ENCODE data around the gene DHRSX. TPM values are rescaled to one million over a fixed set of nuclear protein-coding genes. Genes with fewer than 3 reads are reported as not detected.
"Not testable (repeated sequence)": the region's sequence is repeated elsewhere in the genome, so short reads cannot be mapped to it uniquely, and the experiment has no call there.

Gene DHRSX
- total RNA-seq, 2 donors from 2014 or later, result 24.0 to 35.7 TPM

DNA sequence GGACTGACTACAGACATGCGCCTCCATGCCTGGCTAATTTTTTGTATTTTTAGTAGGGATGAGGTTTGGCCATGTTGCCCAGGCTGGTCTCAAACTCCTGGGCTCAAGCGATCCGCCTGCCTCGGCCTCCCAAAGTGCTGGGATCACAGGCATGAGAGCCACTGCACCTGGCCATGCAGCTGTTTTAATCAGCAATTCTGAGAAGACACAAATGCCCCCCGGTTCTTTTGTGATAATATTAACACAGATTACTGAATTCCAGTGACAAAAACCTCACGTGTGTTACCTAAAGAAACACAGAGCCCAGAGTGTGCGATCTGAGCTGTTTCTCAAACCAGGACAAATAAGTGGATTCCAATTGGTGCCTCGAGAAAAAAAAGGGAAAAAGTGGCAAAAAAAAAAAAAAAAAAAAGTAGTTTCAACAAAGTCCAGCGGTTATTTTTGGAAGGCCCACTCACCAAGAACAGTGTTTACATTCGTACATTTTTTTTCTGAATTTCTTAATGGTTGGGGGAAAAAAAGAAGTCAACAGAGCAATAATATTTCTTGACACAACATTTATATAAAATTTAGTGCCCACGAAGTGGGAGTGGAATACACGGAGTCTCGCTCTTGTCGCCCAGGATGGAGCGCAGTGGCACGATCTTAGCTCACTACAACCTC is 17.2 kb downstream of the DHRSX start:
- ATAC-seq (no peak), DNase-seq (ENCODE audit: low spot score) (no peak)
- H3K4me1 Mint-ChIP-seq (ENCODE audit: low read depth in 2 of 2), result peaks cover 0 to 8% of the 10 kb centered on the region in 2 donors
- H3K27me3 Mint-ChIP-seq, result no peaks in the 10 kb centered on the region
- H3K9me3 Mint-ChIP-seq, result peaks cover under 1% of the 10 kb centered on the region
- no peak overlapping the region for H3K4me3 Mint-ChIP-seq
- no peak overlapping the region for H3K27ac Mint-ChIP-seq
- H3K36me3 Mint-ChIP-seq, result peaks cover 13% of the 10 kb centered on the region

DNA sequence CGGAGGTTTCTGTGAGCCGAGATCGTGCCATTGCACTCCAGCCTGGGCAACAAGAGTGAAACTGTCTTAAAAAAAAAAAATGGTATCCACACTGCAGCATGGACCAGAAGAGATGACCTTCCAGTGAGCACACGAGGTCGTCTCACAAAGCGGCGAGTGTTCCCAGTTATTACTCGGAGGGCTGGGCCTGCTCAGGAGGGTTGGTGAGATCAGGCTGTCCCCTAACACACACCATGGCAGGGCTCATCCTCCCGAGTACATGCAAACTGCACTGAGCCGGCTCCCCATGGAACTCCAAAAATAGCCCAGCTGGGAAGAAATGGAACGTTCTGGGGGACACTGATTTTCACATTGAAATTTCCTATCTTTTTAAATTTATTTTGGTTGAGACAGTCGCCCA is 19.2 kb downstream of the DHRSX start:
- ATAC-seq; H3K4me3 Mint-ChIP-seq; DNase-seq (ENCODE audit: low spot score); H3K27me3 Mint-ChIP-seq; H3K9me3 Mint-ChIP-seq; H3K36me3 Mint-ChIP-seq; H3K27ac Mint-ChIP-seq: not testable (repeated sequence)
- peaks cover 0 to 16% of the 10 kb centered on the region in 2 donors for H3K4me1 Mint-ChIP-seq (ENCODE audit: low read depth in 2 of 2)

DNA sequence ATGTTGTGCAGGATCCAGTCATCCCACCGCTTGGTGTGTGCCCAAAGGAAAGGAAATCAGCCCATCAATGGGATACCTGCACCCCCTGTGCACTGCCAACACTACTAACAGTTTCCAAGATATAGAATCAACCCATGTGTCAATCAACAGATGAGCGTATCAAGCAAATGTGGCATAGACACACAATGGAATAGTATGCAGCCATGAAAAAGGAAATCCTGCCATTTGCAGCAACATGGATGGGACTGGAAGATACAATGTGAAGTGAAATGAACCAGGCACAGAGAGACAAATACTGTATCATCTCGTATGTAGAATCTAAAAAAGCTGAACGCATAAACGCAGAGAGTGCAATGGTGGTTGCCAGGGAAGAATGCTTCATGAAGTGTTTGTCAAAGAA is 20.8 kb downstream of the DHRSX start:
- DNase-seq (ENCODE audit: low spot score); H3K9me3 Mint-ChIP-seq; H3K36me3 Mint-ChIP-seq; H3K27me3 Mint-ChIP-seq; H3K27ac Mint-ChIP-seq; ATAC-seq; H3K4me3 Mint-ChIP-seq: not testable (repeated sequence)
- H3K4me1 Mint-ChIP-seq (ENCODE audit: low read depth in 2 of 2), result peaks cover 9 to 21% of the 10 kb centered on the region in 2 donors

DNA sequence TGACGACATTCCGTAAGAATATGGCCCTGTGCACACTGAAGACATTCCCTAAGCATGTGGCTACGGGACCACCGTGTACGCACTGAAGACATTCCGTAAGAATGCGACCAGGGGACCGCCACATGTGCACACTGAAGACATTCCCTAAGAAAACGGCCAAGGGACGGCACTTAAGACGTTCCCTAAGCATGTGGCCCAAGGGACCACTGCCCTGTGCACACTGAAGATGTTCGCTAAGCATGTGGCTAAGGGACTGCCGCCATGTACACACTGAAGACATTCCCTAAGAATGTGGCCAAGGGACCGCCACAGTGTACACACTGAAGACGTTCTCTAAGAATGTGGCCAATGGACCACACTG is 21.4 kb downstream of the DHRSX start:
- H3K27me3 Mint-ChIP-seq, result no peaks in the 10 kb centered on the region
- H3K4me1 Mint-ChIP-seq (ENCODE audit: low read depth in 2 of 2), result peaks cover 9 to 19% of the 10 kb centered on the region in 2 donors
- no peak for ATAC-seq

DNA sequence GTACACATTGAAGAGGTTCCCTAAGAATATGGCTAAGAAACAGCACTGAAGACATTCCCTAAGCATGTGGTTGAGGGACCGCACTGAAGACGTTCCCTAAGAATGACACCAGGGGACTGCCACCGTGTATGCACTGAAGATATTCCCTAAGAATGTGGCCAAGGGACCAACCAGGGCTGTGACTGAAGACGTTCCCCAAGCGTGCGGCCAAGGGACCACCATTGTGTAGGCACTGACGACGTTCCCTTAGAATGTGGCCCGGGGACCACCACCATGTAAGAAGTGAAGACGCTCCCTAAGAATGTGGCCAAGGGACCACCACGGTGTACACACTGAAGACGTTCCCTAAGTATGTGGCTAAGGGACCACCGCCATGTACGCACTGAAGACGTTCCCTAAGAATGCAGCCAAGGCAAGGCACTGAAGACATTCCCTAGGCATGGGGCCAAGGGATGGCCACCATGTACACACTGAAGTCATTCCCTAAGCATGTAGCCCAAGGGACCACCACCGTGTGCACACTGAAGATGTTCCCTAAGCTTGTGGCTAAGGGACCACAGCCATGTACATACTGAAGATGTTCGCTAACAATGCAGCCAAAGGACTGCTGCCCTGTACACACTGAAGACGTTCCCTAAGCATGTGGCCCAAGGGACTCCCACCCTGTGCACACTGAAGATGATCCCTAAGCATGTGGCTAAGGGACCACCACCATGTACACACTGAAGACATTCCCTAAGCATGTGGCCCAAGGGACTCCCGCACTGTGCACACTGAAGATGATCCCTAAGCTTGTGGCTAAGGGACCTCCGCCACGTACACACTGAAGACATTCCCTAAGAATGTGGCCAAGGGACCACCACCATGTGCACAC is 22.0 kb downstream of the DHRSX start:
- Mint-ChIP-seq H3K4me1 (ENCODE audit: low read depth in 2 of 2) (peaks cover 9 to 19% of the 10 kb centered on the region in 2 donors), H3K27me3 (no peaks in the 10 kb centered on the region), H3K27ac (no peak overlapping the region), H3K9me3 (peaks cover 2% of the 10 kb centered on the region), H3K36me3 (peaks cover 8% of the 10 kb centered on the region), H3K4me3 (no peak overlapping the region)
- ATAC-seq, result no peak
- no peak for DNase-seq (ENCODE audit: low spot score)

More for the DNA sequence above, 21.4 kb downstream of the DHRSX start:
- no peak for DNase-seq (ENCODE audit: low spot score)
- Mint-ChIP-seq H3K4me3 (no peak overlapping the region), H3K9me3 (peaks cover 2% of the 10 kb centered on the region), H3K27ac (no peak overlapping the region), H3K36me3 (peaks cover 8% of the 10 kb centered on the region)

DNA sequence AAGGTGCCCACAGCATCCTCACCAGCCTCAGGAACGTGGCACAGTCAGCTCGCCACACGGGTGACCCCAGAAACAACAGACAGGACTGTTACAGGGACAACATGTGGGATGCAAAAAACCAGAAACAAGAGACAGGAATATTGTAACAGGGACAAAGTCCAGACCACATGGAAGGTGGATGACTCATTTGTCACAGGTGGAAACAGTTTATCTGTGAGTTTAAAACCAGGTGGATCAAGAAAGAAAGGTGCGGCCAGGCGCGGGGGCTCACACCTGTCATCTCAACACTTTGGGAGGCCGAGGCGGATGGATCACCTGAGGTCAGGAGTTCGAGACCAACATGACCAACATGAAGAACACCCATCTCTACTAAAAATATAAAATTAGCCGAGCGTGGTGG is 23.5 kb downstream of the DHRSX start:
- H3K27me3 Mint-ChIP-seq; H3K27ac Mint-ChIP-seq; H3K4me3 Mint-ChIP-seq; ATAC-seq; H3K36me3 Mint-ChIP-seq; DNase-seq (ENCODE audit: low spot score); H3K9me3 Mint-ChIP-seq: not testable (repeated sequence)
- H3K4me1 Mint-ChIP-seq (ENCODE audit: low read depth in 2 of 2), result peaks cover 9 to 22% of the 10 kb centered on the region in 2 donors

DNA sequence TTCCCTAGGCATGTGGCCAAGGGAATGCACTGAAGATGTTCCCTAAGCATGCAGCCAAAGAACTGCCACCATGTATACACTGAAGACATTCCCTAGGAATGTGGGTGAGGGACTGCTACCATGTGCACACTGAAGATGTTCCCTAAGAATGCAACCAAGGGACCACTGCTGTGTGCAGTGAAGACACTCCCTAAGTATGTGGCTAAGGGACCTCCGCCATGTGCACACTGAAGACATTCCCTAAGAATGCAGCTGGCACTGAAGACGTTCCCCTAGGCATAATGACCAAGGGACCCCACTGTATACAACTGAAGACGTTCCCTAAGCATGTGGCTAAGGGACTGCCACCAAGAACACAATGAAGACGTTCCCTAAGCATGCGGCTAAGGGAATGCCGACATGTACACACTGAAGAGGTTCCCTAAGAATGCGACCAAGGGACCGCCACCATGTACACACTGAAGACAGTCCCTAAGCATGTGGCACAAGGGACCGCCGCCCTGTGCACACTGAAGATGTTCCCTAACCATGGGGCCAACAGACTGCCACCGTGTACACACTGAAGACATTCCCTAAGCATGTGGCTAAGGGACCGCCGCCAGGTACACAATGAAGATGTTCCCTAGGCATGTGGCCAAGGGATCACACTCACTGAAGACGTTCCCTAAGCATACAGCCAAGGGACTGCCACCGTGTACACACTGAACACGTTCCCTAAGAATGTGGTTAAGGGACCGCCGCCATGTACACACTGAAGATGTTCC is 25.6 kb downstream of the DHRSX start:
- peaks cover 7% of the 10 kb centered on the region for H3K36me3 Mint-ChIP-seq
- H3K4me1 Mint-ChIP-seq (ENCODE audit: low read depth in 2 of 2), result peaks cover 9 to 22% of the 10 kb centered on the region in 2 donors
- no peak overlapping the region for H3K27ac Mint-ChIP-seq
- no peak overlapping the region for H3K4me3 Mint-ChIP-seq
- ATAC-seq, result no peak
- no peak for DNase-seq (ENCODE audit: low spot score)
- no peaks in the 10 kb centered on the region for H3K27me3 Mint-ChIP-seq
- peaks cover 2% of the 10 kb centered on the region for H3K9me3 Mint-ChIP-seq

DNA sequence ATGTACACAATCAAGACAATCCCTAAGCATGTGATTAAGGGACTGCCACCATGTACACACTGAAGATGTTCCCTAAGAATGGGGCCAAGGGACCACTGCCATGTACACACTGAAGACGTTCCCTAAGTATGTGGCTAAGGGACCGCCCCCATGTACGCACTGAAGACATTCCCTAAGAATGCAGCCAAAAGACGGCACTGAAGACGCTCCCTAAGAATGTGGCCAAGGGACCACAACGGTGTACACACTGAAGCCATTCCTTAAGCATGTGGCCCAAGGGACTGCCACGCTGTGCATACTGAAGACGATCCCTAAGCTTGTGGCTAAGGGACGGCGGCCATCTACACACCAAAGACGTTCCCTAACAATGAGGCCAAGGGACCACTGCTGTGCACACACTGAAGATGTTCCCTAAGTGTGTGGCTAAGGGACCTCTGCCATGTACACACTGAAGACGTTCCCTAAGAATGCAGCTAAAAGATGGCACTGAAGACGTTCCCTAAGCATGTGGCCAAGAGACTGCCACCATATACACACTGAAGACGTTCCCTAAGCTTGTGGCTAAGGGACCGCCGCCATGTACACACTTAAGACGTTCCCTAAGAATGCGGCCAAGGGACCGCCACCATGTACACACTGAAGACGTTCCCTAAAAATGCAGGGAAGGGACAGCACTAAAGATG is 26.4 kb downstream of the DHRSX start:
- H3K27me3 Mint-ChIP-seq, result no peaks in the 10 kb centered on the region
- no peak overlapping the region for H3K4me3 Mint-ChIP-seq
- H3K4me1 Mint-ChIP-seq (ENCODE audit: low read depth in 2 of 2), result peaks cover 9 to 19% of the 10 kb centered on the region in 2 donors
- DNase-seq (ENCODE audit: low spot score) (no peak), ATAC-seq (no peak)
- peaks cover 5% of the 10 kb centered on the region for H3K36me3 Mint-ChIP-seq
- peaks cover 7% of the 10 kb centered on the region for H3K9me3 Mint-ChIP-seq
- no peak overlapping the region for H3K27ac Mint-ChIP-seq

DNA sequence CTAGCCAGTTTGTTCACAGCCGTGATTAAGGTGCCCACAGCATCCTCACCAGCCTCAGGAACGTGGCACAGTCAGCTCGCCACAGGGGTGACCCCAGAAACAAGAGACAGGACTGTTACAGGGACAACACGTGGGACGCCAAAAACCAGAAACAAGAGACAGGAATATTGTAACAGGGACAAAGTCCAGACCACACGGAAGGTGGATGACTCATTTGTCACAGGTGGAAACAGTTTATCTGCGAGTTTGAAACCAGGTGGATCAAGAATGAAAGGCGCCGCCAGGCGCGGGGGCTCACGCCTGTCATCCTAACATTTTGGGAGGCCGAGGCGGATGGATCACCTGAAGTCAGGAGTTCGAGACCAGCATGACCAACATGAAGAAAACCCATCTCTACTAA is 27.7 kb downstream of the DHRSX start:
- H3K36me3 Mint-ChIP-seq; H3K9me3 Mint-ChIP-seq; H3K4me3 Mint-ChIP-seq; H3K27ac Mint-ChIP-seq; ATAC-seq; H3K27me3 Mint-ChIP-seq; DNase-seq (ENCODE audit: low spot score): not testable (repeated sequence)
- H3K4me1 Mint-ChIP-seq (ENCODE audit: low read depth in 2 of 2), result peaks cover 9 to 23% of the 10 kb centered on the region in 2 donors

DNA sequence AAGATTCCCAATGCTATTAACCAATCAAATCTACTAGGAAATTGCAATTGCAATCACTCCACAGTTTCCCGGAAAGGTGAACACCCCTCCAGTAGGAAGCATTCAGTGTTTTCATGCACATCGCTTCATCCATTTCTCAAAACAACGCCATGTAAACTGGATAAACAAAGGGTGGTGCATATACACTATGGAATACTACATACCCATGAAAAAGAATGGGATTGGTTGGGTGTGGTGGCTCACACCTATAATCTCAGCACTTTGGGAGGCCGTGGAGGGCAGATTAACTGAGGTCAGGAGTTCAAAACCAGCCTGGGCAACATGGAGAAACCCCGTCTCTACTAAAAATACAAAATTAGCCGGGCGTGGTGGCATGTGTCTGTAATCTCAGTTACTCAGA is 29.1 kb downstream of the DHRSX start:
- DNase-seq (ENCODE audit: low spot score) (no peak), ATAC-seq (no peak)
- Mint-ChIP-seq H3K36me3 (peaks cover 5% of the 10 kb centered on the region), H3K9me3 (peaks cover 5% of the 10 kb centered on the region), H3K27me3 (no peaks in the 10 kb centered on the region), H3K4me3 (no peak overlapping the region), H3K27ac (no peak overlapping the region), H3K4me1 (ENCODE audit: low read depth in 2 of 2) (peaks cover 13 to 23% of the 10 kb centered on the region in 2 donors)

DNA sequence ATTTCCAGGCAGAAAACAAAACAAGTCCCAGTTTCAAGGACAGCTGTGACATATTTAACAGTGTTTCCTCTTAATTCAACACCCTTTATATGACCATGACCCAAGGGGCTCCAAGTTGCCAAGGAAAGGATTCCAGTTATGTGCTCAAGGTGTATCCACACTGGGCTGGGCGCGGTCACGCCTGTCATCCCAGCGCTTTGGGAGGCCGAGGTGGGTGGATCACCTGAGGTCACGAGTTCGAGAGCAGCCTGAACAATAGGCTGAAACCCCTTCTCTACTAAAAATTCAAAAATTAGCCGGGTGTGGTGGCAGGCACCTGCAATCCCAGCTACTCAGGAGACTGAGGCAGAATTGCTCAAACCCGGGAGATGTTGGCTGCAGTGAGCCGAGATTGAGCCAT is 29.6 kb downstream of the DHRSX start:
- not testable (repeated sequence) for ATAC-seq; DNase-seq (ENCODE audit: low spot score); H3K4me3 Mint-ChIP-seq; H3K27ac Mint-ChIP-seq; H3K27me3 Mint-ChIP-seq; H3K9me3 Mint-ChIP-seq; H3K36me3 Mint-ChIP-seq
- peaks cover 10 to 23% of the 10 kb centered on the region in 2 donors for H3K4me1 Mint-ChIP-seq (ENCODE audit: low read depth in 2 of 2)

DNA sequence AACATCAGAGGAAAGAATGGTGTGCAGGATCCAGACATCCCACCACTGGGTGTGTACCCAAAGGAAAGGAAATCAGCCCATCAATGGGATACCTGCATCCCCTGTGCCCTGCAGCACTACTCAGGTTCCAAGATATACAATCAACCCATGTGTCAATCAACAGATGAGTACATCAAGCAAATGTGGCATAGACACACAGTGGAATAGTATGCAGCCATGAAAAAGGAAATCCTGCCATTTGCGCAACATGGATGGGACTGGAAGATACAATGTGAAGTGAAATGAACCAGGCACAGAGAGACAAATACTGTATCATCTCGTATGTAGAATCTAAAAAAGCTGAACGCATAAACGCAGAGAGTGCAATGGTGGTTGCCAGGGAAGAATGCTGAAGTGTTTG is 30.9 kb downstream of the DHRSX start:
- H3K27ac Mint-ChIP-seq; H3K36me3 Mint-ChIP-seq; ATAC-seq; H3K27me3 Mint-ChIP-seq; DNase-seq (ENCODE audit: low spot score); H3K9me3 Mint-ChIP-seq; H3K4me3 Mint-ChIP-seq: not testable (repeated sequence)
- H3K4me1 Mint-ChIP-seq (ENCODE audit: low read depth in 2 of 2), result peaks cover 4 to 21% of the 10 kb centered on the region in 2 donors

DNA sequence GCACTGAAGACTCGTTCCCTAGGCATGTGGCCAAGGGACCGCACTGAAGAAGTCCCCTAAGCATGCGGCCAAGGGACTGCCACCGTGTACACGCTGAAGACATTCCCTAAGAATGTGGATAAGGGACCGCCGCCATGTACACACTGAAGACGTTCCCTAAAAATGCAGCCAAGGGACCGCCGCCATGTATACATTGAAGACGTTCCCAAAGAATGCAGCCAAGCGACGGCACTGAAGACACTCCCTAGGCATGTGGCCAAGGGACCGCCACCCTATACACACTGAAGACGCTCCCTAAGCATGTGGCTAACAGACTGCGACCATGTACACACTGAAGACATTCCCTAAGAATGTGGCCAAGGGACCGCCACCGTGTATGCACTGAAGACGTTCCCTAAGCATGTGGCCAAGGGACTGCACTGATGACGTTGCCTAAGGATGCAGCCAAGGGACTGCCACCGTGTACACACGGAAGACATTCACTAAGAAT is 31.5 kb downstream of the DHRSX start:
- Mint-ChIP-seq H3K4me1 (ENCODE audit: low read depth in 2 of 2) (peaks cover 4 to 21% of the 10 kb centered on the region in 2 donors), H3K27ac (no peak overlapping the region), H3K36me3 (peaks cover 5% of the 10 kb centered on the region), H3K9me3 (peaks cover 5% of the 10 kb centered on the region), H3K27me3 (no peaks in the 10 kb centered on the region), H3K4me3 (no peak overlapping the region)
- ATAC-seq, result no peak
- DNase-seq (ENCODE audit: low spot score), result no peak
